ENCODE data around the gene EMILIN2. TPM values are rescaled to one million over a fixed set of nuclear protein-coding genes. Genes with fewer than 3 reads are reported as not detected.

The EMILIN2 gene
- total RNA-seq, 2 experiments from 2014 or later: 21.4 to 23.0 TPM

GRCh38 chr18:2935438-2936192 is 88.8 kb downstream of the EMILIN2 start:
- Mint-ChIP-seq H3K36me3 (ENCODE audit: low read depth) (peaks cover 65% of the 10 kb centered on the region), H3K27ac (no peak overlapping the region), H3K27me3 (no peaks in the 10 kb centered on the region), H3K9me3 (no peaks in the 10 kb centered on the region), H3K4me3 (no peak overlapping the region), H3K4me1 (peaks cover 32% of the 10 kb centered on the region)
- CTCF ChIA-PET: interaction anchor here (0.9 to 4.8 kb wide), 4 partner anchors 35 to 126 kb away, joined by 3 to 81 read pairs (median 20); no protein-coding TSS in a partner anchor
- POLR2A ChIA-PET: interaction anchor here (0.6 to 1.4 kb wide), 3 partner anchors 24 to 123 kb away, joined by 3 to 5 read pairs (median 3); no protein-coding TSS in a partner anchor
- no peak for DNase-seq

DNA sequence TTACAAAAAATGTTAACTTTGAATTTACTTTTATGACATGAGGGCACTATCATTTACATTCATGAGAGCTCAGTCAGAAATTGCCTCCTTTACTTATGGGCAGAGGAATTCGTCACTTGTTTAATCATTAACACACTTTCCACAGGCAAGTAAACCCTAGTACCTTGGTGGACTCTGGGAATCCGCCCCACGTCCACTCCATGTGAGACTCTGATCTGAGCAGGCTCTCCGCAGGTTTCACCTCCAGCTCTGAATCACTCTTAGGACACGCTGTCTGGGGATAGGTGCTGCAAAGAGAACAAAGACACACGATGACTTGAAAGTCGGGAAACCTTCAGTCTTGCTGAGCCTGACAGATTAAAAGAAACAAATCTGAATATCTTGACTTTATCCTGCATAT is 92.5 kb downstream of the EMILIN2 start:
- ChIA-PET CTCF (interaction anchor here (1.0 to 6.2 kb wide), 4 partner anchors 9 to 212 kb away, joined by 3 to 31 read pairs (median 6); no protein-coding TSS in a partner anchor), POLR2A (interaction anchor here (1.0 to 1.2 kb wide), 2 partner anchors 55 to 123 kb away, joined by 3 to 5 read pairs; no protein-coding TSS in a partner anchor)

DNA sequence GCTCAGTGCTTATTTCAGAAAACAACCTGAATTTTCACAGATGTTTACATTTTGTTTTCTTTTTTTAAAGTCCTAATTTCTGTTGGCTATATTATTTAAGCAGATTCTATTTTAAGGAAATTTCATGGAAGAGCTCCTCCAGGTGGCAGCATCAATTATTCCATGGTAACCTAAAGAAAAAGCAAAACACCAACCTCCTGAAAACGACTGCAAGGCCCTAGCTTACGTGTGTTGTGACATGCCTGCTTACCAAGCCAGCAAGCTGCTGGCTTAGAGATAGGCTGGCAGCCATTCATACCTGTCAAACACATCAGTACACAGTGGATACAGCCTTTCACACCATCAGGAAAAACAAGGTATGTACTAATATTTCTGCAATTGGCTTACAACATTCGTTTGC is 101.2 kb downstream of the EMILIN2 start:
- Mint-ChIP-seq H3K4me1 (peaks cover 29% of the 10 kb centered on the region), H3K27ac (no peak overlapping the region), H3K27me3 (no peaks in the 10 kb centered on the region), H3K36me3 (ENCODE audit: low read depth) (peaks cover 65% of the 10 kb centered on the region), H3K9me3 (no peaks in the 10 kb centered on the region), H3K4me3 (no peak overlapping the region)
- CTCF ChIA-PET: interaction anchor here (0.8 to 3.5 kb wide), 10 partner anchors 9 to 123 kb away, joined by 3 to 14 read pairs (median 4); no protein-coding TSS in a partner anchor
- POLR2A ChIA-PET: interaction anchor here (0.6 to 2.1 kb wide), 9 partner anchors 9 to 300 kb away, joined by 3 to 9 read pairs (median 3); no protein-coding TSS in a partner anchor
- no peak for DNase-seq

More for the DNA sequence above, 92.5 kb downstream of the EMILIN2 start:
- Mint-ChIP-seq H3K4me1 (peaks cover 22% of the 10 kb centered on the region), H3K4me3 (no peak overlapping the region), H3K9me3 (no peaks in the 10 kb centered on the region), H3K36me3 (ENCODE audit: low read depth) (peaks cover 39% of the 10 kb centered on the region), H3K27me3 (no peaks in the 10 kb centered on the region), H3K27ac (no peak overlapping the region)
- no peak for DNase-seq

DNA sequence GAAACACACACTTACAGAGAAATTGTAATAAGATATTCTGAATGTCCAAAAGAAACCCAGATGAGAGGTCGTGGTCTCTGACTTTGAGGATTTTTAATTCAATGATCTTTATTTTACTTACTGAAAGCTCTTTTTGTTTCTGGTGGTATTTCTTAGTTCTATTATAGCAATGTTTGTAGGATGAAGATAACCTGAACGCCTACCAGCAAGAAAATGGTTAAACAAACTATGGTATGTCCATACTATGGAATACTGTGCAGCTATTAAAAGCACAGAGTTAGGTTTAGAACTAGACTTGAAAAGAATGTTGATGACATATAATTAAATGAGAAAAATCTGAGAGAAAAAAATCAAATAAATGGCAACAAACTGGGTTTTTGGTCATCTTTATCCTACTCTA is 105.8 kb downstream of the EMILIN2 start:
- no peak overlapping the region for H3K4me3 Mint-ChIP-seq
- H3K9me3 Mint-ChIP-seq: no peaks in the 10 kb centered on the region
- H3K4me1 Mint-ChIP-seq: peaks cover 57% of the 10 kb centered on the region
- no peak overlapping the region for H3K27ac Mint-ChIP-seq
- no peaks in the 10 kb centered on the region for H3K27me3 Mint-ChIP-seq
- CTCF ChIA-PET: interaction anchor here (0.8 to 4.3 kb wide), 4 partner anchors 18 to 294 kb away, joined by 3 to 20 read pairs (median 5); no protein-coding TSS in a partner anchor
- POLR2A ChIA-PET: interaction anchor here (0.7 to 1.1 kb wide), 2 partner anchors 24 to 32 kb away, joined by 3 read pairs; no protein-coding TSS in a partner anchor
- H3K36me3 Mint-ChIP-seq (ENCODE audit: low read depth): peaks cover 85% of the 10 kb centered on the region
- DNase-seq: no peak

GRCh38 chr18:2953935-2954653 is 107.3 kb downstream of the EMILIN2 start:
- no peak overlapping the region for H3K4me3 Mint-ChIP-seq
- DNase-seq: no peak
- H3K27me3 Mint-ChIP-seq: no peaks in the 10 kb centered on the region
- no peaks in the 10 kb centered on the region for H3K9me3 Mint-ChIP-seq
- peaks cover 70% of the 10 kb centered on the region for H3K4me1 Mint-ChIP-seq
- ChIA-PET POLR2A (interaction anchor here (0.6 to 2.5 kb wide), 7 partner anchors 14 to 108 kb away, joined by 3 to 11 read pairs (median 3); no protein-coding TSS in a partner anchor), CTCF (interaction anchor here (1.4 kb wide), 1 partner anchor 31 kb away, joined by 7 read pairs; no protein-coding TSS in a partner anchor)
- H3K27ac Mint-ChIP-seq: no peak overlapping the region
- peaks cover 75% of the 10 kb centered on the region for H3K36me3 Mint-ChIP-seq (ENCODE audit: low read depth)

GRCh38 chr18:2954869-2955645 is 108.3 kb downstream of the EMILIN2 start:
- ChIA-PET POLR2A (interaction anchor here (1.0 to 2.5 kb wide), 5 partner anchors 13 to 107 kb away, joined by 3 to 11 read pairs (median 3); no protein-coding TSS in a partner anchor), CTCF (interaction anchor here (1.4 to 3.0 kb wide), 2 partner anchors 30 kb away, joined by 7 to 28 read pairs; no protein-coding TSS in a partner anchor)
- Mint-ChIP-seq H3K27me3 (no peaks in the 10 kb centered on the region), H3K4me1 (peaks cover 70% of the 10 kb centered on the region), H3K9me3 (no peaks in the 10 kb centered on the region), H3K36me3 (ENCODE audit: low read depth) (peaks cover 73% of the 10 kb centered on the region), H3K27ac (peak overlapping the region; percentile 81), H3K4me3 (no peak overlapping the region)
- no peak for DNase-seq

- ChIA-PET POLR2A (interaction anchor here (0.9 to 8.4 kb wide), 10 partner anchors 8 to 291 kb away, joined by 3 to 214 read pairs (median 10); partner anchors contain the start of gene MYL12A), CTCF (interaction anchor here (0.9 to 7.9 kb wide), 6 partner anchors 15 to 290 kb away, joined by 5 to 65 read pairs (median 10); no protein-coding TSS in a partner anchor)
- Mint-ChIP-seq H3K27ac (peak overlapping the region; percentile 81), H3K36me3 (ENCODE audit: low read depth) (peaks cover 63% of the 10 kb centered on the region), H3K4me1 (peaks cover 68% of the 10 kb centered on the region), H3K9me3 (no peaks in the 10 kb centered on the region), H3K27me3 (no peaks in the 10 kb centered on the region), H3K4me3 (peak overlapping the region; percentile 68)
- DNase-seq: no peak
Observed at GRCh38 chr18:2956056-2956455, 109.2 kb downstream of the EMILIN2 start.

- POLR2A ChIA-PET: interaction anchor here (0.6 to 16.2 kb wide), 15 partner anchors 9 to 635 kb away, joined by 3 to 255 read pairs (median 8); partner anchors contain the start of gene MYL12A
- CTCF ChIA-PET: interaction anchor here (1.2 to 7.9 kb wide), 6 partner anchors 13 to 104 kb away, joined by 5 to 70 read pairs (median 18); no protein-coding TSS in a partner anchor
- Mint-ChIP-seq H3K27me3 (no peaks in the 10 kb centered on the region), H3K36me3 (ENCODE audit: low read depth) (peaks cover 50% of the 10 kb centered on the region), H3K4me1 (peaks cover 89% of the 10 kb centered on the region), H3K27ac (peak overlapping the region; percentile 99), H3K4me3 (peak overlapping the region; percentile 73), H3K9me3 (no peaks in the 10 kb centered on the region)
- DNase-seq: peak; percentile 67
Observed at GRCh38 chr18:2958819-2959298, 112.1 kb downstream of the EMILIN2 start.

DNA sequence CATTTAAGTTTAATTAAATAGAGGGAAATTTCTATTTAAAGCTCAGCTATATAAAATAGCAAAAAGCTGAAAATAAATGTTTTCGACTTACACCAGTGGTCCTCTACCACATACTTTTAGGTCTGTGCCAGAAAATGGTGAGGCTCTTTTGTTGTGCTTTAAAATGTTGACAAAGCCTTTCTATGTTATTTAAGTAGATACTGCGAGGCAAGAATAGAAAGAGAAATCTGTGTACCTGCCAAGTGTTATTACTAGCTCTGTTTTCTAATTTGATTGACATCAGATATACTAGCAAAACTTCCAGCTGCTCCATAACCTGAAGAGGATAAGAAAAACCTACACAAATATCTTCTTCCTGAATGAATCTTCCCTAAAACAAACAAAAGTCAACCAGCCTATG is 112.5 kb downstream of the EMILIN2 start:
- peak overlapping the region; percentile 73 for H3K4me3 Mint-ChIP-seq
- no peaks in the 10 kb centered on the region for H3K27me3 Mint-ChIP-seq
- no peak for DNase-seq
- ChIA-PET POLR2A (interaction anchor here (0.6 to 16.2 kb wide), 14 partner anchors 10 to 634 kb away, joined by 3 to 255 read pairs (median 5); partner anchors contain the start of genes MYL12A, MYL12B and SMCHD1), CTCF (interaction anchor here (1.2 to 7.9 kb wide), 5 partner anchors 12 to 103 kb away, joined by 7 to 70 read pairs (median 28); no protein-coding TSS in a partner anchor)
- peaks cover 87% of the 10 kb centered on the region for H3K4me1 Mint-ChIP-seq
- no peaks in the 10 kb centered on the region for H3K9me3 Mint-ChIP-seq
- peaks cover 46% of the 10 kb centered on the region for H3K36me3 Mint-ChIP-seq (ENCODE audit: low read depth)
- H3K27ac Mint-ChIP-seq: peak overlapping the region; percentile 99

DNA sequence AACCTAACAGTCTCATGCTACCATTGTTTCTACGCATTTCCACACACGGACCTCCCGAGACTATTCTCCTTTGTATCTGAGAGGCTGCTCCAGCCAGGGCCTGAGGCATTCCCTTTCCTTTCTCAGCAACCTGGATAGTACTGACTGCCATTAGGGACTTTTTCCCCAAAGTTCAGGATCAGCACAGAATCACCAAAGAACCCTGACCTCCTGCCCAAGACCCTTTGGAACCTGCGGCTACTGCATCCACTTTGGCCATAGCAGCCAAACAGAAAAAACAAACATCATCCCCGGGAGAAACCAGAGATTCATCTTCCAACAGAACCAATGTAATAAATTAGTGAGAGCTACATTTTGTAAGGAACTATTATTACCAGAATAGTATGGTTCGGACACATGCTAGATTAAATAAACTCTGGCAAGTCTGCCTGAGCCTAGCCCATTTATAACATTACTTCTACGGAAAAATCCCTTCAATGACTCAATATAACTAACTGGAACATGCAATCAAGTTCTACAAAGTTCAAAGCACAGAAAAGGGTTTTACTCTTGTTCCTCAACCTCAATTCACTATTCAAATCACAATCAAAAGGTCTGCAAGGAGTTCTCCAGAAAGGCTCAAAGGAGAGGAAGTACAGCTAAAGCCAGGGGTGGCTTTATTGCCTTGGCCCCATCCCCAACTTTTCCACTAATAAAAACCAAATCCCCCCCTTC is 114.3 kb downstream of the EMILIN2 start:
- POLR2A ChIA-PET: interaction anchor here (0.6 to 16.2 kb wide), 12 partner anchors 10 to 486 kb away, joined by 3 to 255 read pairs (median 13); partner anchors contain the start of genes LPIN2, MYL12A and MYL12B
- H3K4me3 Mint-ChIP-seq: peak overlapping the region; percentile 73
- no peaks in the 10 kb centered on the region for H3K27me3 Mint-ChIP-seq
- CTCF ChIA-PET: interaction anchor here (1.0 to 7.9 kb wide), 8 partner anchors 10 to 285 kb away, joined by 3 to 70 read pairs (median 20); partner anchors contain the start of gene MYL12A
- peak overlapping the region; percentile 99 for H3K27ac Mint-ChIP-seq
- H3K9me3 Mint-ChIP-seq: no peaks in the 10 kb centered on the region
- H3K36me3 Mint-ChIP-seq (ENCODE audit: low read depth): peaks cover 30% of the 10 kb centered on the region
- DNase-seq: no peak
- H3K4me1 Mint-ChIP-seq: peaks cover 85% of the 10 kb centered on the region

GRCh38 chr18:2961821-2962220 is 115.0 kb downstream of the EMILIN2 start:
- peaks cover 26% of the 10 kb centered on the region for H3K36me3 Mint-ChIP-seq (ENCODE audit: low read depth)
- peak overlapping the region; percentile 99 for H3K27ac Mint-ChIP-seq
- H3K27me3 Mint-ChIP-seq: no peaks in the 10 kb centered on the region
- DNase-seq: no peak
- ChIA-PET CTCF (interaction anchor here (2.3 to 7.9 kb wide), 7 partner anchors 10 to 285 kb away, joined by 12 to 70 read pairs (median 28); partner anchors contain the start of gene MYL12A), POLR2A (interaction anchor here (0.6 to 16.2 kb wide), 13 partner anchors 9 to 642 kb away, joined by 3 to 255 read pairs (median 6); partner anchors contain the start of gene MYL12A)
- H3K4me1 Mint-ChIP-seq: peaks cover 85% of the 10 kb centered on the region
- H3K9me3 Mint-ChIP-seq: no peaks in the 10 kb centered on the region
- H3K4me3 Mint-ChIP-seq: peak overlapping the region; percentile 73

Data from activated CD4-positive, alpha-beta memory T cell treated with anti-CD3 and anti-CD28 coated beads, Interleukin-2, amount 10 ng/mL, durations not matched to agents 7 days and 5 days (primary cell).